Endothelial cell of umbilical vein (primary cell): ENCODE measurements around the gene ADRA2A. TPM values are rescaled to one million over a fixed set of nuclear protein-coding genes. Genes with fewer than 3 reads are reported as not detected.

Source experiments
- BruUV-seq: library from RNA; stranded (reverse); fragments of 400-500 nt; replicated peaks from 2 replicates; lab custom pipeline; 2021; lab: Mats Ljungman, UMichigan
- CTCF ChIA-PET: fragments of 300-600, 350-600 bp; sonication (Branson Sonifier 250); formaldehyde crosslinking; loops from one replicate; lab custom pipeline; 2021; ENCODE audit warnings: antibody characterized with exemption, inconsistent platforms; lab: Charles Lee
- POLR2A ChIA-PET: fragments of 300-600, 350-600 bp; sonication (Branson Sonifier 250); formaldehyde crosslinking; loops from one replicate; lab custom pipeline; 2021; ENCODE audit warnings: antibody characterized with exemption, inconsistent platforms; lab: Charles Lee
- DNase-seq: peaks from one replicate; pipeline ENCODE4 v3.0.0-alpha.2; 2011; ENCODE audit warnings: low read depth, low spot score
- FAIRE-seq: peaks from 2 replicates; lab custom pipeline; 2011; peaks lifted over from hg19 to GRCh38; lab: Jason Lieb, UNC
- H2AFZ ChIP-seq: 2 replicates; pipeline ENCODE4 v1.6.0; 2012; ENCODE audit warnings: low read depth, low read length, control low read depth, inconsistent platforms
- H3K27ac ChIP-seq: 2 replicates; pipeline ENCODE4 v1.5.1; 2011; ENCODE audit warnings: low read depth, mild to moderate bottlenecking, control low read depth, low read length, moderate library complexity; ENCODE audit not compliant: insufficient read depth
- H3K27me3 ChIP-seq, 2 experiments: 2 replicates each; pipeline versions ENCODE4 v1.6.0 to v1.6.1; 2011; ENCODE audit warnings: low read length in 2 of 2, mixed read lengths in 1 of 2; ENCODE audit not compliant: control insufficient read depth in 2 of 2, insufficient read depth in 2 of 2
- H3K36me3 ChIP-seq, 2 experiments: 2 replicates in 1 of 2; 3 replicates in 1 of 2; pipeline ENCODE4 v1.5.1; 2011; ENCODE audit warnings: low read length in 2 of 2, mild to moderate bottlenecking in 1 of 2, moderate library complexity in 1 of 2; ENCODE audit not compliant: control insufficient read depth in 2 of 2, insufficient read depth in 2 of 2; ENCODE audit errors: extremely low read depth in 1 of 2
- H3K4me1 ChIP-seq: 3 replicates; pipeline ENCODE4 v1.5.1; 2011; ENCODE audit warnings: mild to moderate bottlenecking, low read length; ENCODE audit not compliant: control insufficient read depth, insufficient read depth; ENCODE audit errors: extremely low read depth
- H3K4me2 ChIP-seq: 2 replicates; pipeline ENCODE4 v1.6.1; 2011; ENCODE audit warnings: low read length, control low read depth, mixed read lengths; ENCODE audit not compliant: insufficient read depth
- H3K4me3 ChIP-seq, 3 experiments: fragments of 200-600 bp in 1 of 3; sonication (generic), shearing (Covaris generic) in 1 of 3; replicated peaks in 1 of 3; 2 replicates each; pipeline ENCODE4 v1.5.1; 2011 to 2016; ENCODE audit warnings: control low read depth in 3 of 3, low read length in 3 of 3, mild to moderate bottlenecking in 2 of 3, inconsistent platforms in 1 of 3, low read depth in 1 of 3, moderate library complexity in 1 of 3; ENCODE audit not compliant: insufficient read depth in 1 of 3
- H3K79me2 ChIP-seq: 2 replicates; pipeline ENCODE4 v1.6.0; 2012; ENCODE audit warnings: low read length, inconsistent platforms; ENCODE audit not compliant: control insufficient read depth, insufficient read depth
- H3K9ac ChIP-seq: replicated peaks from 2 replicates; pipeline ENCODE3; 2011; ENCODE audit warnings: low read length, control low read depth; ENCODE audit not compliant: insufficient read depth; ENCODE audit errors: extremely low read depth
- H3K9me1 ChIP-seq: replicated peaks from 3 replicates; pipeline ENCODE4 v1.6.0; 2011; ENCODE audit warnings: mild to moderate bottlenecking, low read length; ENCODE audit not compliant: control insufficient read depth, insufficient read depth; ENCODE audit errors: extremely low read depth
- H3K9me3 ChIP-seq: replicated peaks from 2 replicates; pipeline ENCODE4 v1.5.1; 2012; ENCODE audit warnings: low read length, inconsistent platforms; ENCODE audit not compliant: control insufficient read depth, insufficient read depth
- H4K20me1 ChIP-seq: replicated peaks from 2 replicates; pipeline ENCODE3; 2011; ENCODE audit warnings: mild to moderate bottlenecking, low read length; ENCODE audit not compliant: control insufficient read depth, insufficient read depth; ENCODE audit errors: extremely low read depth
- EZH2 ChIP-seq: IDR thresholded peaks from 2 replicates; pipeline ENCODE4 v1.6.1; 2012; ENCODE audit warnings: borderline replicate concordance, low read depth, mild to moderate bottlenecking, moderate library complexity, low read length, inconsistent platforms; ENCODE audit not compliant: severe bottlenecking
- FOS ChIP-seq: IDR thresholded peaks from 2 replicates; pipeline ENCODE4 v1.6.1; 2011; ENCODE audit warnings: mild to moderate bottlenecking, low read length, moderate library complexity, borderline replicate concordance; ENCODE audit not compliant: insufficient read depth
- GATA2 ChIP-seq: IDR thresholded peaks from 2 replicates; pipeline ENCODE4 v1.7.0; 2011; ENCODE audit warnings: low read depth, mild to moderate bottlenecking, moderate library complexity, mixed read lengths, low read length; ENCODE audit not compliant: insufficient read length, insufficient read depth
- JUN ChIP-seq: IDR thresholded peaks from 2 replicates; pipeline ENCODE4 v1.6.1; 2011; ENCODE audit warnings: borderline replicate concordance, low read depth; ENCODE audit not compliant: insufficient read length, insufficient read depth
- MAX ChIP-seq: IDR thresholded peaks from 2 replicates; pipeline ENCODE4 v1.6.1; 2011; ENCODE audit not compliant: insufficient read depth, insufficient read length
- MYC ChIP-seq: IDR thresholded peaks from one replicate; pipeline ENCODE4 v1.6.1; 2011; ENCODE audit warnings: mild to moderate bottlenecking, low read depth, low read length
- POLR2A ChIP-seq: IDR thresholded peaks from 2 replicates; pipeline ENCODE4 v1.6.1; 2012; ENCODE audit warnings: low read depth, mild to moderate bottlenecking, control low read depth, low read length
- POLR2AphosphoS5 ChIP-seq: IDR thresholded peaks from 2 replicates; pipeline ENCODE4 v1.6.1; 2012; ENCODE audit warnings: low read depth, mild to moderate bottlenecking, control low read depth, low read length, moderate library complexity; ENCODE audit not compliant: insufficient read depth
- dilution Hi-C: fragments of 300-500 bp; cut with MboI; formaldehyde crosslinking; loops from one replicate; pipeline ENCODE4 v1.15.0; 2019; ENCODE audit warnings: low sequenced_read_pairs; ENCODE audit not compliant: extremely low pct_ligation_motif_present
- intact Hi-C: fragments of 100-400 bp; cut with micrococcal nuclease; formaldehyde crosslinking; loops from one replicate; pipeline ENCODE4 v1.10.0; 2022
- polyA plus RNA-seq, 4 experiments: library from polyadenylated mRNA; depleted of rRNA in 3 of 4; stranded (reverse) in 3 of 4; unstranded in 1 of 4; fragments of >200 nt; gene quantifications; 2 replicates each; pipeline versions ENCODE4 v1.2.1 to v1.2.3, GENCODE V29; 2011 to 2012; ENCODE audit warnings: missing spikeins in 1 of 4
- total RNA-seq: library from RNA; stranded (reverse); gene quantifications from 2 replicates; pipeline ENCODE4 v1.2.3, GENCODE V29; 2021
- TF ChIP-seq, protein P1 (sequence below), 2 donors: IDR thresholded peaks; 1 replicate in 1 of 2; 2 replicates in 1 of 2; pipeline ENCODE4 v1.5.1; 2011; ENCODE audit warnings: low read length in 2 of 2, mild to moderate bottlenecking in 2 of 2, moderate library complexity in 2 of 2, control low read depth in 1 of 2, inconsistent platforms in 1 of 2, low read depth in 1 of 2; ENCODE audit not compliant: insufficient read depth in 1 of 2; ENCODE audit errors: extremely low read depth in 1 of 2

Gene ADRA2A
- total and polyA plus RNA-seq, 2 donors (not counting 3 experiments of a cell fraction or from before 2014, with no cell fraction given) = 0.03 TPM; not detected in 1

GRCh38 chr10:111123883-111124282 lies 47.1 kb downstream of the ADRA2A start:
- Histone ChIP-seq H3K27me3 (no peaks in the 10 kb centered on the region), H3K4me3 (no peak overlapping the region), H3K9me3 (no peaks in the 10 kb centered on the region), H3K79me2 (no peaks in the 10 kb centered on the region), H3K27ac (no peak overlapping the region), H3K9me1 (no peaks in the 10 kb centered on the region), H3K4me1 (no peaks in the 10 kb centered on the region), H3K36me3 (no peaks in the 10 kb centered on the region), H2AFZ (no peak overlapping the region), H3K4me2 (no peak overlapping the region), H3K9ac (no peak overlapping the region), H4K20me1 (no peaks in the 10 kb centered on the region)
- ChIA-PET CTCF (no interaction called here), POLR2A (no interaction called here)
- no peak for TF ChIP-seq MAX
- no peak for TF ChIP-seq GATA2
- TF ChIP-seq MYC = no peak
- no peak for TF ChIP-seq POLR2AphosphoS5
- no peak for TF ChIP-seq JUN
- no peak for TF ChIP-seq EZH2
- TF ChIP-seq POLR2A = no peak
- no peak for TF ChIP-seq FOS
- TF ChIP-seq, protein P1, sequence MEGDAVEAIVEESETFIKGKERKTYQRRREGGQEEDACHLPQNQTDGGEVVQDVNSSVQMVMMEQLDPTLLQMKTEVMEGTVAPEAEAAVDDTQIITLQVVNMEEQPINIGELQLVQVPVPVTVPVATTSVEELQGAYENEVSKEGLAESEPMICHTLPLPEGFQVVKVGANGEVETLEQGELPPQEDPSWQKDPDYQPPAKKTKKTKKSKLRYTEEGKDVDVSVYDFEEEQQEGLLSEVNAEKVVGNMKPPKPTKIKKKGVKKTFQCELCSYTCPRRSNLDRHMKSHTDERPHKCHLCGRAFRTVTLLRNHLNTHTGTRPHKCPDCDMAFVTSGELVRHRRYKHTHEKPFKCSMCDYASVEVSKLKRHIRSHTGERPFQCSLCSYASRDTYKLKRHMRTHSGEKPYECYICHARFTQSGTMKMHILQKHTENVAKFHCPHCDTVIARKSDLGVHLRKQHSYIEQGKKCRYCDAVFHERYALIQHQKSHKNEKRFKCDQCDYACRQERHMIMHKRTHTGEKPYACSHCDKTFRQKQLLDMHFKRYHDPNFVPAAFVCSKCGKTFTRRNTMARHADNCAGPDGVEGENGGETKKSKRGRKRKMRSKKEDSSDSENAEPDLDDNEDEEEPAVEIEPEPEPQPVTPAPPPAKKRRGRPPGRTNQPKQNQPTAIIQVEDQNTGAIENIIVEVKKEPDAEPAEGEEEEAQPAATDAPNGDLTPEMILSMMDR (IDR thresholded peaks at IDR 0.05; ENCODE audit: extremely low read depth in 1 of 2, insufficient read depth in 1 of 2, low read depth in 1 of 2, low read length in 2 of 2) = no peak
- no TSS peak for BruUV-seq
- DNase-seq (no peak), FAIRE-seq (no peak)
- intact Hi-C loops (no loop called here), dilution Hi-C loops (no loop called here)
